ENCODE measurements around the gene CCL3.
"Not testable (repeated sequence)": the region's sequence is repeated elsewhere in the genome, so short reads cannot be mapped to it uniquely, and the experiment has no call there.

Gene CCL3

GRCh38 chr17:36089888-36090836 lies at the start of gene CCL3:
Gene CCL3 (minus strand): TSS chr17:36090143. CDS start chr17:36090058, 85 bp downstream.
- no peak for DNase-seq

- no peak for DNase-seq
These were observed 46.5 kb upstream of the CCL3 start for GRCh38 chr17:36136439-36136838.

- DNase-seq, result no peak
These were observed 46.1 kb upstream of the CCL3 start for GRCh38 chr17:36136036-36136435.

GRCh38 chr17:36135465-36135864 lies 45.5 kb upstream of the CCL3 start:
- DNase-seq, result no peak

- peak; percentile 1 for DNase-seq
These were observed 43.8 kb upstream of the CCL3 start for GRCh38 chr17:36133602-36134236.

GRCh38 chr17:36132421-36132831 lies 42.5 kb upstream of the CCL3 start:
- DNase-seq, result no peak

GRCh38 chr17:36131931-36132330 lies 42.0 kb upstream of the CCL3 start:
- DNase-seq, result no peak

- DNase-seq, result no peak
These were observed 41.5 kb upstream of the CCL3 start for GRCh38 chr17:36131421-36131820.

- no peak for DNase-seq
These were observed 40.4 kb upstream of the CCL3 start for GRCh38 chr17:36130346-36130745.

GRCh38 chr17:36129616-36130015 lies 39.7 kb upstream of the CCL3 start:
- DNase-seq, result no peak

GRCh38 chr17:36128411-36128978 lies 38.6 kb upstream of the CCL3 start:
- no peak for DNase-seq

- DNase-seq, result no peak
These were observed 38.0 kb upstream of the CCL3 start for GRCh38 chr17:36127911-36128310.

- no peak for DNase-seq
These were observed 37.4 kb upstream of the CCL3 start for GRCh38 chr17:36127199-36127893.

- DNase-seq, result no peak
These were observed 35.2 kb upstream of the CCL3 start for GRCh38 chr17:36124879-36125824.

GRCh38 chr17:36123431-36123830 lies 33.5 kb upstream of the CCL3 start:
- DNase-seq, result no peak

- DNase-seq, result not testable (repeated sequence)
These were observed 31.2 kb upstream of the CCL3 start for GRCh38 chr17:36121099-36121498.

- no peak for DNase-seq
These were observed 30.3 kb upstream of the CCL3 start for GRCh38 chr17:36120221-36120620.

GRCh38 chr17:36118477-36119353 lies 28.8 kb upstream of the CCL3 start:
- DNase-seq, result no peak

- DNase-seq, result no peak
These were observed 27.8 kb upstream of the CCL3 start for GRCh38 chr17:36117505-36118382.

GRCh38 chr17:36115649-36115977 lies 25.7 kb upstream of the CCL3 start:
- DNase-seq, result not testable (repeated sequence)

Data from fibroblast of upper back skin (primary cell).